Lower leg skin (tissue), 4 donors: ENCODE results near the gene NFU1. TPM values are rescaled to one million over a fixed set of nuclear protein-coding genes. Genes with fewer than 3 reads are reported as not detected.
"Not testable (repeated sequence)": the region's sequence is repeated elsewhere in the genome, so short reads cannot be mapped to it uniquely, and the experiment has no call there.

ENCODE experiments used
- DNase-seq, 2 donors: peaks; one replicate each; pipeline ENCODE4 v3.0.0-alpha.2; 2019; ENCODE audit warnings: low spot score in 2 of 2
- H3K4me3 ChIP-seq: fragments of 200-600 bp; sonication (generic); 2 replicates; pipeline ENCODE4 v1.5.1; 2017; ENCODE audit warnings: mild to moderate bottlenecking, low read depth; ENCODE audit not compliant: poor library complexity, severe bottlenecking
- CTCF ChIP-seq, 3 donors: fragments of 450-650 bp; IDR thresholded peaks; one replicate each; pipeline ENCODE4 v1.5.1; 2016; ENCODE audit warnings: antibody characterized with exemption in 3 of 3, mild to moderate bottlenecking in 3 of 3, moderate library complexity in 2 of 3
- POLR2A ChIP-seq, 2 donors: fragments of 450-650 bp; IDR thresholded peaks; one replicate each; pipeline ENCODE4 v1.6.1; 2016 to 2017; ENCODE audit warnings: antibody characterized with exemption in 2 of 2, mild to moderate bottlenecking in 1 of 2, moderate library complexity in 1 of 2
- WGBS, 2 donors: methylation state at CpG; one replicate each; pipeline ENCODE4 v1.1.5; 2018; 5-methylcytosine and 5-hydroxymethylcytosine counted together
- intact Hi-C: fragments of 100-400 bp; cut with DNase I; formaldehyde crosslinking; loops from one replicate; pipeline ENCODE4 v1.15.0; 2023; ENCODE audit warnings: low total_unique reads
- total RNA-seq, 4 donors: library from RNA; depleted of rRNA; stranded (reverse); fragments of >200 nt; gene quantifications; one replicate each; pipeline ENCODE4 v1.1.0, GENCODE V29; 2016

Gene NFU1
- total RNA-seq, 4 donors from 2014 or later: 12.8 to 28.1 (median 17.9) TPM

- intact Hi-C loops: no loop called here
- TF ChIP-seq POLR2A (IDR thresholded peaks at IDR 0.05) (no peak), CTCF (IDR thresholded peaks at IDR 0.05) (no peak)
- H3K4me3 ChIP-seq: no peak overlapping the region
- no peak for DNase-seq
Measured at GRCh38 chr2:69372767-69373166, 64.5 kb downstream of the NFU1 start.

GRCh38 chr2:69369802-69370201 is 67.4 kb downstream of the NFU1 start:
- 96 to 97% methylated on average over 1 of the region's 1 CpG for WGBS, 2 donors
- intact Hi-C loops: no loop called here
- no peak overlapping the region for H3K4me3 ChIP-seq
- DNase-seq: no peak
- TF ChIP-seq POLR2A (IDR thresholded peaks at IDR 0.05) (no peak), CTCF (IDR thresholded peaks at IDR 0.05) (no peak)

GRCh38 chr2:69368588-69368987 is 68.6 kb downstream of the NFU1 start:
- TF ChIP-seq CTCF (IDR thresholded peaks at IDR 0.05) (no peak), POLR2A (IDR thresholded peaks at IDR 0.05) (no peak)
- intact Hi-C loops: no loop called here
- DNase-seq: no peak
- WGBS, 2 donors: 94 to 95% methylated on average over 7 of the region's 7 CpGs
- H3K4me3 ChIP-seq: no peak overlapping the region

- no peak for DNase-seq
- TF ChIP-seq POLR2A (IDR thresholded peaks at IDR 0.05) (no peak), CTCF (IDR thresholded peaks at IDR 0.05) (no peak)
- no peak overlapping the region for H3K4me3 ChIP-seq
- intact Hi-C loops: no loop called here
Measured at GRCh38 chr2:69359371-69359770, 77.9 kb downstream of the NFU1 start.

GRCh38 chr2:69358914-69359313 is 78.3 kb downstream of the NFU1 start:
- WGBS, 2 donors: 44 to 69% methylated on average over 3 of the region's 3 CpGs
- intact Hi-C loops: no loop called here
- no peak for DNase-seq
- H3K4me3 ChIP-seq: no peak overlapping the region
- TF ChIP-seq CTCF (IDR thresholded peaks at IDR 0.05): no peak
- no peak for TF ChIP-seq POLR2A (IDR thresholded peaks at IDR 0.05)

- no peak for DNase-seq
- 92 to 95% methylated on average over 5 of the region's 5 CpGs for WGBS, 2 donors
Measured at GRCh38 chr2:69356471-69356870, 80.8 kb downstream of the NFU1 start.

GRCh38 chr2:69354976-69355375 is 82.3 kb downstream of the NFU1 start:
- intact Hi-C loops, H3K4me3 ChIP-seq, DNase-seq: not testable (repeated sequence)
- 79 to 83% methylated on average over 3 of the region's 3 CpGs for WGBS, 2 donors

More at GRCh38 chr2:69356471-69356870, 80.8 kb downstream of the NFU1 start:
- intact Hi-C loops: no loop called here
- TF ChIP-seq CTCF (IDR thresholded peaks at IDR 0.05) (no peak), POLR2A (IDR thresholded peaks at IDR 0.05) (no peak)
- no peak overlapping the region for H3K4me3 ChIP-seq
